ENCODE measurements around the gene MED13. TPM values are rescaled to one million over a fixed set of nuclear protein-coding genes. Genes with fewer than 3 reads are reported as not detected.

MED13 gene
- total and polyA plus RNA-seq, 11 donors, result 5.6 to 59.1 (median 38.9) TPM

GRCh38 chr17:61972311-61972710, 92.8 kb downstream of the MED13 start:
- Histone ChIP-seq H3K4me1 (peaks cover 0 to 10% (median 0%) of the 10 kb centered on the region in 12 donors), H3K4me3 (no peak overlapping the region), H3K27ac (no peak overlapping the region), H3K36me3 (peaks cover 0 to 98% (median 79%) of the 10 kb centered on the region in 9 donors), H3K27me3 (no peaks in the 10 kb centered on the region), H3K9me3 (no peaks in the 10 kb centered on the region)
- DNase-seq (no peak), ATAC-seq (no peak)
- no peak for TF ChIP-seq POLR2A (IDR thresholded peaks at IDR 0.05)
- no peak for TF ChIP-seq CTCF (IDR thresholded peaks at IDR 0.05)
- intact Hi-C loops (cut with DNase I), result no loop called here

- WGBS, 4 donors, result 87 to 97% (median 95%) methylated on average over 1 of the region's 1 CpG
- Histone ChIP-seq H3K27me3 (no peaks in the 10 kb centered on the region), H3K4me1 (peaks cover 0 to 10% (median 0%) of the 10 kb centered on the region in 12 donors), H3K4me3 (no peak overlapping the region), H3K9me3 (no peaks in the 10 kb centered on the region), H3K36me3 (peaks cover 0 to 99% (median 85%) of the 10 kb centered on the region in 9 donors), H3K27ac (no peak overlapping the region)
- intact Hi-C loops (cut with DNase I), result no loop called here
- ATAC-seq (no peak), DNase-seq (no peak)
- TF ChIP-seq POLR2A (IDR thresholded peaks at IDR 0.05) (no peak), CTCF (IDR thresholded peaks at IDR 0.05) (no peak)
Measured at GRCh38 chr17:61970030-61970429, 95.0 kb downstream of the MED13 start.

GRCh38 chr17:61968757-61969156, 96.3 kb downstream of the MED13 start:
- no peak overlapping the region for H3K4me3 ChIP-seq
- H3K36me3 ChIP-seq, result peaks cover 0 to 99% (median 94%) of the 10 kb centered on the region in 9 donors
- peaks cover 0 to 10% (median 0%) of the 10 kb centered on the region in 12 donors for H3K4me1 ChIP-seq
- no peak for ATAC-seq
- TF ChIP-seq POLR2A (IDR thresholded peaks at IDR 0.05), result no peak
- TF ChIP-seq CTCF (IDR thresholded peaks at IDR 0.05), result no peak
- H3K9me3 ChIP-seq, result no peaks in the 10 kb centered on the region
- H3K27ac ChIP-seq, result no peak overlapping the region
- intact Hi-C loops (cut with DNase I), result no loop called here
- H3K27me3 ChIP-seq, result no peaks in the 10 kb centered on the region
- 97 to 100% (median 98%) methylated on average over 5 of the region's 5 CpGs for WGBS, 4 donors
- DNase-seq, result no peak

- WGBS, 4 donors, result 94 to 98% (median 96%) methylated on average over 2 of the region's 2 CpGs
- ATAC-seq (no peak), DNase-seq (no peak)
- no peak for TF ChIP-seq CTCF (IDR thresholded peaks at IDR 0.05)
- no peak for TF ChIP-seq POLR2A (IDR thresholded peaks at IDR 0.05)
- no peaks in the 10 kb centered on the region for H3K27me3 ChIP-seq
- H3K9me3 ChIP-seq, result no peaks in the 10 kb centered on the region
- H3K4me3 ChIP-seq, result no peak overlapping the region
- peaks cover 0 to 100% (median 97%) of the 10 kb centered on the region in 9 donors for H3K36me3 ChIP-seq
- peaks cover 0 to 10% (median 0%) of the 10 kb centered on the region in 12 donors for H3K4me1 ChIP-seq
- intact Hi-C loops (cut with DNase I), result no loop called here
- H3K27ac ChIP-seq, result no peak overlapping the region
Measured at GRCh38 chr17:61967729-61968128, 97.3 kb downstream of the MED13 start.
